Measurements from ENCODE around the gene ITGB2.

ITGB2 gene

DNA sequence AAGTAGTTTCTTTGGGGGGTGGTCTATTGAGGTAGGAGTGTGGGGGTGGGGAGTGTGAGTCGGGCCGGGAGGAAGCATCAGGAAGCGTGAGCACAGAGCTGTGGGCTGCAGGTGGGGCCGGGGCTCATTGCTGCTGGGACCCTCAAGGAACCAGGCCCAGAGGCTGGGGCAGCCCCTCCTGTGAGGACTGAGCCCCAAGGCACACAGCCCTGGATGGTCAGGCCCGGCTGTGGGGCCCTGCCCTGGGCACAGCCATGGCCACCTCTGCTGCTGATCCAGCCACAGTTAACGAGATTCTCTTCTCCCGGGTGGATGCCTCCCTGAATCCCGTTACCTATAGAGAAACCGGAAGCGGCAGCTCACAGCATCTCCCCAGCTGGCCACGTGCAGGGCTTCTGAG lies 79.9 kb downstream of the ITGB2 start:
- TF ChIP-seq, protein P1, sequence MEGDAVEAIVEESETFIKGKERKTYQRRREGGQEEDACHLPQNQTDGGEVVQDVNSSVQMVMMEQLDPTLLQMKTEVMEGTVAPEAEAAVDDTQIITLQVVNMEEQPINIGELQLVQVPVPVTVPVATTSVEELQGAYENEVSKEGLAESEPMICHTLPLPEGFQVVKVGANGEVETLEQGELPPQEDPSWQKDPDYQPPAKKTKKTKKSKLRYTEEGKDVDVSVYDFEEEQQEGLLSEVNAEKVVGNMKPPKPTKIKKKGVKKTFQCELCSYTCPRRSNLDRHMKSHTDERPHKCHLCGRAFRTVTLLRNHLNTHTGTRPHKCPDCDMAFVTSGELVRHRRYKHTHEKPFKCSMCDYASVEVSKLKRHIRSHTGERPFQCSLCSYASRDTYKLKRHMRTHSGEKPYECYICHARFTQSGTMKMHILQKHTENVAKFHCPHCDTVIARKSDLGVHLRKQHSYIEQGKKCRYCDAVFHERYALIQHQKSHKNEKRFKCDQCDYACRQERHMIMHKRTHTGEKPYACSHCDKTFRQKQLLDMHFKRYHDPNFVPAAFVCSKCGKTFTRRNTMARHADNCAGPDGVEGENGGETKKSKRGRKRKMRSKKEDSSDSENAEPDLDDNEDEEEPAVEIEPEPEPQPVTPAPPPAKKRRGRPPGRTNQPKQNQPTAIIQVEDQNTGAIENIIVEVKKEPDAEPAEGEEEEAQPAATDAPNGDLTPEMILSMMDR (IDR thresholded peaks at IDR 0.05): no peak

DNA sequence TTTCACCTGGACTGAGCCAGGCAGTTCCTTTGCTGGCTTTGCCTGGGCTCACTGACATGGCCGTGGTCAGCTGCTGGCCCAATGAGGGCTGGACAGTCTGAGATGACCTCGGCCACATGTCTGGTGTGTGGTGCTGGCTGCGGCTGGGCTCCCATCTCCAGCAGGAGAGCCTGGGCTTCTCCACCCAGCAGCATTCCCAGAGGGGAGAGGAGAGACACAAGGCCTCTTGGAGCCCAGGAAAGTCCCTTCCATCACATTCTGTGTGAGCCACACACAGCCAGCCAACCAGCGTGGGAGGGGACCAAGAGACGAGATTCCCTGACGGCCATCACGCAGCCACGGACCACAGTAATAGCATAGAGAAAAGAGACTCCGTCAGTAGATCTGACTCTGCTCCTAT lies 81.7 kb downstream of the ITGB2 start:
- TF ChIP-seq, protein P1 (IDR thresholded peaks at IDR 0.05): no peak

DNA sequence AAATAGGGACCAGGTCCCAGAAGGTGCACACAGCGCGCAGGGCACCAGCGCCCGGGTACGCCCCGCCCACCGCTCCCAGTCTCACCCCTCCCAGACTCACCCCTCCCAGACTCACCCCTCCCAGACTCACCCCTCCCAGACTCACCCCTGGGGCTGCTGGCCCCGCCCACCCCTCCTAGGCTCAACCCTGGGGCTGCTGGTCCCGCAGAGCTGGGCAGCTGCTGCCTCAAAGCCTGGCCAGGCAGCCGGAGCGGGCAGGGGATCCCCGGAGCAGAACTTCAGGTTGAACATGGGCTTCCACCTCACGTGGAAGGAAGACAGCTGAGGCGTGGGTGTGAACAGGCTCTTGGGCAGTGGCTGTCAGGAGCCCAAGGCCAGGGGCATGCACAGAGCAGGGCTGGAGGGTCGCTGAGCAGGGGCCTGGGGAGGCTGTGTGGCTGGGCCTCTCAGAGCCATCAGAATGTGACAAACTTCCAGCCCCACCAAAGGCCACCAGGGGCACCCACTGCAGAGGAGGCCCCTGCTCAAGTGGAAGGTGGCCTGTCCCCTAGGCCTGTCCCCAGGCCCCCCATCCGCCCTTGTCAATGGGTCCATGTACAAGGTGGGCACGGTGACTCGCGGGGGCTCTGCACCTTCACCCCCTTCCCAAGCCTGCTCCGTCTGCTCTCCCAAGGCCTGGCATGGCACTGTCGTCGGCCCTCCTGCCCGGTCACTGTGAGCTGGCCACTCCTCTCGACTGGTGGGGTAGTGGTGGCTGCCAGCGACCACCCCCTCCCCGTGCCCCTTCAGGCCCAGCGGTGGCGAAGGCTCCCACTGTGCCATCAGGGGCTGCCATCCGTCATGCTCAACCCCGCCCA lies 82.4 kb downstream of the ITGB2 start:
- TF ChIP-seq, protein P1 (IDR thresholded peaks at IDR 0.05): no peak

DNA sequence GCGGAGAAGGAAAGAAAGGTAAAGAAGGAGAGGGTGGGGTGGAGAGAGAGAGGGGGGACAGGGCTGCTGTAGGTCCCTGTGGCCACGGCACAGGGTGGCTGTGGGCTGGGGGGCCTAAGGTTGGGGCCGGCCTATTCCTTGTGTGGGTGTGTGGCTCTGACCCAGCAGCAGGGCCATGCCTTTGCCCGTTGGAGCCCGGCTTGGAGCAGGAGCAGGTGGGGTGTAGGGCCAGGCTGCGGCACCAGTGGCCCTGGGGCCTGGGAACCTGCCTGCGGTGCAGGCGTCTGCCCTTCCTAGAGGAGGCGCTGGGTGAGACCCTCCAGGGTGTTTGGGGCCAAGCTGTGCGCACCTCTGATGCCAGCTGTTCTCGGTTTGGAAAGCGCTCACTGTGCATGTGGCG lies 83.2 kb downstream of the ITGB2 start:
- TF ChIP-seq, protein P1 (IDR thresholded peaks at IDR 0.05): no peak

- TF ChIP-seq, protein P1 (IDR thresholded peaks at IDR 0.05): no peak
Observed at GRCh38 chr21:44836666-44837471, 83.8 kb downstream of the ITGB2 start.

- TF ChIP-seq, protein P1 (IDR thresholded peaks at IDR 0.05): no peak
Observed at GRCh38 chr21:44836349-44836665, 84.4 kb downstream of the ITGB2 start.
